PFSK-1 (cell line): ENCODE results near the gene ABLIM2.

Experiments
- FOXP2 ChIP-seq: optimal IDR thresholded peaks from 2 replicates; pipeline ENCODE3; 2011; ENCODE audit warnings: borderline replicate concordance, control low read depth, inconsistent platforms; ENCODE audit not compliant: insufficient read depth; ENCODE audit errors: extremely low read length, extremely low read depth
- POLR2AphosphoS5 ChIP-seq: IDR thresholded peaks from 2 replicates; pipeline ENCODE4 v1.6.1; 2012; ENCODE audit warnings: low read depth, mild to moderate bottlenecking, control low read depth, low read length, moderate library complexity
- REST ChIP-seq, 2 experiments: IDR thresholded peaks; 2 replicates each; pipeline versions ENCODE4 v1.6.1 to v1.8.0; 2011 to 2012; ENCODE audit warnings: low read depth in 2 of 2, low read length in 2 of 2, control low read depth in 1 of 2, inconsistent platforms in 1 of 2, mild to moderate bottlenecking in 1 of 2, moderate library complexity in 1 of 2; ENCODE audit not compliant: insufficient read depth in 1 of 2
- SIN3A ChIP-seq: IDR thresholded peaks from 2 replicates; pipeline ENCODE4 v1.6.1; 2012; ENCODE audit warnings: mild to moderate bottlenecking, low read length, moderate library complexity, borderline replicate concordance; ENCODE audit not compliant: insufficient read depth
- TAF1 ChIP-seq: IDR thresholded peaks from 2 replicates; pipeline ENCODE4 v1.6.1; 2012; ENCODE audit warnings: low read length, control low read depth, borderline replicate concordance; ENCODE audit not compliant: insufficient read depth

DNA sequence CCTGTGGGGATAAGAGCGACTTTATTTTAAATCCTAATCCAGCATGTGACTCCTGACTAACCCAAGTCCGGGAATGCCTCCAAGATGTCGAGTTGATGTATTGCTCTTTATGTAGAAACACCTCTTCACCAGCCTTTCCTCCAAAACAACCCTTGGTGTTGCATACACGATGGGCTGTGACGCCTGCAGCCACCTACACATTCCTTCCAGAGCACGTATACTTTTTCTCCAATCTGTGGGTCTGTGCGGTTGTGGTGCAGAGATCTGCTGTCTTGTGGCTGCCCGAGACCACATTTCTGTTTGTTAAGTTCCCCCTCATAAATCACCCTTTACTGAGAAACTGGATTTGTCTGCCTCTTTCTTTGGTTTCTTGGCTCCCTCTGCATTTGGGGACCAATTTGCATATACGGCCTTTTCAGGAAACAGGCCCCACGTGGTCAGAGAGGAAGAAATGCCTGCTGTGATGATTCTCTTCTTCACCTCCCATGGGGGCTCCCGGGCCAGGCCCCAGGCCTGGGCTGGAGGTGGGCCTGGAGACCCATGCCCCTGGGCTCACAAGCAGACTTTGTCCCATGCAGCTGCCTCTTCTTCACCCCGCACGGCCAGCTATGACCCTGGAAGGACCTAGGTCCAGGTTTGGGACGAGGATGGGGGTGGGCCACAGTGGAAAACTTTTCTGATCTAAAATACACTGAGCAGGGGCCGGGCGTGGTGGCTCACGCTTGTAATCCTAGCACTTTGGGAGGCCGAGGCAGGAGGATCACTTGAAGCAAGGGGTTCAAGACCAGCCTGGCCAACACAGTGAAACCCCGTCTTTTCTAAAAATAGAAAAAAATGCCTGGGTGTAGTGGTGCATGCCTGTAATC lies 197.6 kb downstream of the ABLIM2 start:
- TF ChIP-seq REST (IDR thresholded peaks at IDR 0.05; ENCODE audit: insufficient read depth in 1 of 2, low read depth in 2 of 2, low read length in 2 of 2): no peak
- no peak for TF ChIP-seq POLR2AphosphoS5
- no peak for TF ChIP-seq TAF1
- no peak for TF ChIP-seq SIN3A
- no peak for TF ChIP-seq FOXP2
